Naive thymus-derived CD4-positive, alpha-beta T cell (primary cell): ENCODE data around the gene ADAP1. TPM values are rescaled to one million over a fixed set of nuclear protein-coding genes. Genes with fewer than 3 reads are reported as not detected.
A peak's percentile ranks its signal among the peaks of the same experiment; 100 is the strongest.

Experiments
- ATAC-seq: fragments of 150-1000 bp; cut with Tn5 transposase; 2 replicates; pipeline ENCODE4 v1.10.0; 2021; ENCODE audit warnings: mild to moderate bottlenecking, moderate library complexity
- CTCF ChIA-PET: fragments of 350-600 bp; sonication (Branson Sonifier 250); formaldehyde crosslinking; loops from one replicate; lab custom pipeline; 2021; ENCODE audit warnings: antibody characterized with exemption; lab: Charles Lee
- POLR2A ChIA-PET: fragments of 350-600 bp; sonication (Branson Sonifier 250); formaldehyde crosslinking; loops from one replicate; lab custom pipeline; 2021; ENCODE audit warnings: antibody characterized with exemption, inconsistent platforms; lab: Charles Lee
- DNase-seq, 9 donors: peaks; one replicate each; pipeline versions ENCODE4 v3.0.0 to v3.0.0-alpha.2; 2020 to 2022; ENCODE audit warnings: mixed read lengths in 1 of 9
- H3K27ac ChIP-seq: one replicate; pipeline ENCODE4 v1.7.0; 2013; ENCODE audit warnings: mild to moderate bottlenecking, low read depth, low read length, moderate library complexity
- H3K27me3 ChIP-seq, 2 donors: one replicate each; pipeline ENCODE4 v1.7.0; 2013; ENCODE audit warnings: low read length in 2 of 2, mild to moderate bottlenecking in 2 of 2, moderate library complexity in 2 of 2; ENCODE audit not compliant: control insufficient read depth in 2 of 2, insufficient read depth in 2 of 2
- H3K36me3 ChIP-seq, 3 experiments: 1 replicate in 2 of 3; 2 replicates in 1 of 3; pipeline ENCODE4 v1.7.0; 2013; ENCODE audit warnings: low read length in 3 of 3, mild to moderate bottlenecking in 3 of 3, moderate library complexity in 1 of 3; ENCODE audit not compliant: insufficient read depth in 3 of 3, control insufficient read depth in 2 of 3
- H3K4me1 ChIP-seq, 2 donors: one replicate each; pipeline ENCODE4 v1.7.0; 2013; ENCODE audit warnings: low read length in 2 of 2, mild to moderate bottlenecking in 2 of 2, moderate library complexity in 1 of 2; ENCODE audit not compliant: control insufficient read depth in 2 of 2, insufficient read depth in 2 of 2
- H3K4me3 ChIP-seq: 2 replicates; pipeline ENCODE4 v1.7.0; 2013; ENCODE audit warnings: mild to moderate bottlenecking, low read length
- H3K9me3 ChIP-seq, 3 experiments: 1 replicate in 2 of 3; 2 replicates in 1 of 3; pipeline ENCODE4 v1.7.0; 2013; ENCODE audit warnings: low read length in 3 of 3; ENCODE audit not compliant: control insufficient read depth in 2 of 3
- H3K27ac Mint-ChIP-seq, 9 donors: one replicate each; pipeline ENCODE4 v1.8.0; 2020 to 2022; ENCODE audit warnings: mixed read lengths in 9 of 9, mild to moderate bottlenecking in 8 of 9, moderate library complexity in 5 of 9, inconsistent platforms in 2 of 9
- H3K27me3 Mint-ChIP-seq, 5 donors: one replicate each; pipeline ENCODE4 v1.8.0; 2021 to 2022; ENCODE audit warnings: mixed read lengths in 5 of 5, mild to moderate bottlenecking in 1 of 5
- H3K36me3 Mint-ChIP-seq, 5 donors: one replicate each; pipeline ENCODE4 v1.8.0; 2020 to 2022; ENCODE audit warnings: mixed read lengths in 5 of 5, mild to moderate bottlenecking in 3 of 5, inconsistent platforms in 1 of 5
- H3K4me1 Mint-ChIP-seq, 7 donors: one replicate each; pipeline ENCODE4 v1.8.0; 2020 to 2022; ENCODE audit warnings: mixed read lengths in 7 of 7, mild to moderate bottlenecking in 3 of 7, inconsistent platforms in 1 of 7
- H3K4me3 Mint-ChIP-seq, 10 donors: one replicate each; pipeline ENCODE4 v1.8.0; 2020 to 2022; ENCODE audit warnings: mild to moderate bottlenecking in 10 of 10, mixed read lengths in 10 of 10, moderate library complexity in 6 of 10, inconsistent platforms in 2 of 10
- H3K9me3 Mint-ChIP-seq, 11 donors: one replicate each; pipeline ENCODE4 v1.8.0; 2020 to 2022; ENCODE audit warnings: mixed read lengths in 11 of 11, mild to moderate bottlenecking in 4 of 11, inconsistent platforms in 1 of 11, moderate library complexity in 1 of 11
- intact Hi-C, 2 donors: fragments of 100-400 bp; cut with micrococcal nuclease; formaldehyde crosslinking; loops; one replicate each; pipeline ENCODE4 v1.15.1; 2023
- polyA plus RNA-seq, 2 donors: library from polyadenylated mRNA; unstranded; fragments of 300-500 nt; fragmentation: Illumina TruSeq; gene quantifications; one replicate each; pipeline ENCODE4 v1.2.3, GENCODE V29; 2021
- total RNA-seq, 6 experiments: library from RNA in 5 of 6; stranded (reverse) in 5 of 6; gene quantifications; 1 replicate in 5 of 6; 2 replicates in 1 of 6; pipeline ENCODE4 v1.2.3 and lab custom pipeline; 2021 to 2026

Gene ADAP1
- total and polyA plus RNA-seq, 7 experiments from 2014 or later: 3.8 to 68.6 (median 8.7) TPM

GRCh38 chr7:863106-863505, 91.4 kb downstream of the ADAP1 start:
- Mint-ChIP-seq H3K27ac (peak overlapping the region in 1 of 9 donors; percentile 59), H3K4me3 (no peak overlapping the region), H3K4me1 (peaks cover 0 to 9% (median 0%) of the 10 kb centered on the region in 7 donors), H3K9me3 (peaks cover 0 to 1% (median 0%) of the 10 kb centered on the region in 11 donors), H3K27me3 (no peaks in the 10 kb centered on the region), H3K36me3 (peaks cover 18 to 63% (median 40%) of the 10 kb centered on the region in 5 donors)
- ChIA-PET POLR2A (no interaction called here), CTCF (no interaction called here)
- H3K9me3 ChIP-seq: no peaks in the 10 kb centered on the region
- H3K27me3 ChIP-seq: no peaks in the 10 kb centered on the region
- no peaks in the 10 kb centered on the region for H3K4me1 ChIP-seq
- no peak overlapping the region for H3K4me3 ChIP-seq
- intact Hi-C loops: no loop called here
- ATAC-seq (no peak), DNase-seq (no peak)
- H3K27ac ChIP-seq: no peak overlapping the region
- peaks cover 6 to 83% (median 13%) of the 10 kb centered on the region in 3 experiments for H3K36me3 ChIP-seq

DNA sequence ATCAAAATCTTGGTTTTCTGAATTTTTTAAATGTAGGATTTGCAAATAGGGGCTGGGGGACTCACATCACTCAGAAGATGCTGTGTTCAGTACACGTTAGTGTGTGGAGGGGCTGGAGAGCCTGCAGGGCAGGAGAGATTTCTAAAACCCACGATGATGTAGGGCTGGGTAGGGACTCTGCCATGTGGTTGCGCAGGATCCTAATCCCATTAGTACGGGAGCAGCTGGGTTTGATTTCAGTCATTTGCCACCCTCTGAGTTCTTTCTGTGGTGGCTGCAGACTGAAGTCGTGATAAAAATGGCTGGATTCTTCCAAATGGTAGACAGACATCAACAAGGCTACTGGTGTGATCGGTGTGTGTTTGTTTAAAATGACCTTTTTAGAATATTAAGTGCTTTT, 92.3 kb downstream of the ADAP1 start:
- Histone ChIP-seq H3K27me3 (no peaks in the 10 kb centered on the region), H3K4me1 (no peaks in the 10 kb centered on the region), H3K27ac (no peak overlapping the region), H3K4me3 (no peak overlapping the region), H3K36me3 (peaks cover 6 to 83% (median 13%) of the 10 kb centered on the region in 3 experiments), H3K9me3 (no peaks in the 10 kb centered on the region)
- DNase-seq: no peak
- POLR2A ChIA-PET: no interaction called here
- Mint-ChIP-seq H3K27me3 (no peaks in the 10 kb centered on the region), H3K27ac (peak overlapping the region in 3 of 9 donors; percentile 2 to 75 (median 33)), H3K36me3 (peaks cover 15 to 62% (median 37%) of the 10 kb centered on the region in 5 donors), H3K4me1 (peaks cover 0 to 4% (median 0%) of the 10 kb centered on the region in 7 donors), H3K9me3 (peaks cover 0 to 1% (median 0%) of the 10 kb centered on the region in 11 donors), H3K4me3 (no peak overlapping the region)
- ATAC-seq: no peak
- intact Hi-C loops: no loop called here
- CTCF ChIA-PET: no interaction called here

DNA sequence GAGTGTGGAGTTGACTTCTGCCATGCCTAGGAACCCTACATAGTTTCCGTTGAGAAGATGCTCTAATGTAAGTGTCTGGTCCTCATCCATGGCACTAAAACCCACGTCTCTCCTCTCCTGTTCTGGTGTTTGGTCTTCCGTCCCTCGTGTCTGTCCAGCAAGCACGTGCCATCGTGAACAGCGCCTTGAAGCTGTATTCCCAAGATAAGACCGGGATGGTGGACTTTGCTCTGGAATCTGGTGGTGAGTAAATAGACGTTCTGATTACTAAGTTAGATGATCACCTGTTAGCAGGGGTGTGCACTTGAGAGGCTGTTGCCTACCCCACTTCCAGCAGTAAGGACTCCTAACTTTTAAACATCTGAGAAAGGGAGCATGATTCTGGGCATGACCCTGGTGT, 93.3 kb downstream of the ADAP1 start:
- H3K27ac ChIP-seq: no peak overlapping the region
- peaks cover 0 to 1% (median 0%) of the 10 kb centered on the region in 11 donors for H3K9me3 Mint-ChIP-seq
- H3K4me1 ChIP-seq: no peaks in the 10 kb centered on the region
- H3K36me3 ChIP-seq: peaks cover 6 to 85% (median 13%) of the 10 kb centered on the region in 3 experiments
- no peak for DNase-seq
- ChIA-PET POLR2A (no interaction called here), CTCF (no interaction called here)
- H3K9me3 ChIP-seq: no peaks in the 10 kb centered on the region
- no peaks in the 10 kb centered on the region for H3K27me3 Mint-ChIP-seq
- no peak overlapping the region for H3K27ac Mint-ChIP-seq
- intact Hi-C loops: no loop called here
- H3K4me1 Mint-ChIP-seq: peaks cover 0 to 4% (median 0%) of the 10 kb centered on the region in 7 donors
- ATAC-seq: no peak
- H3K4me3 ChIP-seq: no peak overlapping the region
- no peak overlapping the region for H3K4me3 Mint-ChIP-seq
- peaks cover 12 to 62% (median 37%) of the 10 kb centered on the region in 5 donors for H3K36me3 Mint-ChIP-seq
- H3K27me3 ChIP-seq: no peaks in the 10 kb centered on the region

DNA sequence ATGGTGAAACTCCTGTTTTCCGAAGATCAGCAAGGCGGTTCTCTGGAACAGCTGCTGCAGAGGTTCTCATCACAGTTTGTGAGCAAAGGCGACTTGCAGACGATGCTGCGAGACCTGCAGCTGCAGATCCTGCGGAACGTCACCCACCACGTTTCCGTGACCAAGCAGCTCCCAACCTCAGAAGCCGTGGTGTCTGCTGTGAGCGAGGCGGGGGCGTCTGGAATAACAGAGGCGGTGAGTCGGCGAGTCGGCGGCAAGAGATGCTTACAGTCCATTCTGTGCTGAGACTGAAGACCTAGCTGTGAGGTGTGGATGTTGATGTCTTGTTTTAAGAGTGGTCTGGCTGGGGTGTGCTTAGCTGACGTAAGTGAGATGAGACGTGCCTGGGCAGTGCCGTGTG, 94.3 kb downstream of the ADAP1 start:
- peaks cover 6 to 85% (median 23%) of the 10 kb centered on the region in 3 experiments for H3K36me3 ChIP-seq

DNA sequence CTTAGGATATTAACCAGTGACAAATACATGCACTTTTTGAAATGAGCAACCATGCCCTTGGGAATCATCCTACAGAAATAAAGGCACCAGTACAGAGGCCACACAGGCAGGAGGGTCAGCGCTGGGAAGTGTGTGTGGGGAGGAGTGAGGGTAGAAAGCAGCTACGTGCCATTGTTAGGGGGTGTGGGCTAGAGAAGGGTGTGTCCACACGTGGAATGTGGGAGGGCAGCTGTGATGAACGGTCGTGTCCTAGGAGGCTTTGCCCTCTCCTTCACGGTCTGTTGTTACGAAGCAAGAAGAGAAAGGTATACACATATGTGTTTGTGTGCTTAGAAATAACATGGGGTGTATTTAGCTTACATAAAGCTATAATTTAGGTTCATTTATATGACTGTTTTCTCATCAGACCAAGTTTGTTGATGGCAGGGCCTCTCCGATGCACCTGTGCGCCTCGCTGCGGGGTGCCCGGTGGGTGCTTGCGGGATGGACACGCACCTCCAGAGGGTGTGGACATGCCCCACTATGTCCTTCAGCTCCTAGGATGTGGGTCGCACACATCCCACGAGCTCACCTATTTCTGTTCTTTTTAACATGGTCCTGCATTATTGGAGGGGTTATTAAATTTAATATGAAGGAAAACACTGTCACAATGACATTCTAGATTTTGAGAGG, 95.0 kb downstream of the ADAP1 start:
- Histone ChIP-seq H3K36me3 (peaks cover 6 to 87% (median 25%) of the 10 kb centered on the region in 3 experiments), H3K9me3 (no peaks in the 10 kb centered on the region), H3K4me1 (no peaks in the 10 kb centered on the region), H3K27ac (no peak overlapping the region), H3K27me3 (no peaks in the 10 kb centered on the region), H3K4me3 (no peak overlapping the region)
- POLR2A ChIA-PET: interaction anchor here (0.8 kb wide), 1 partner anchor 13 kb away, joined by 3 read pairs; no protein-coding TSS in a partner anchor
- Mint-ChIP-seq H3K36me3 (peaks cover 8 to 56% (median 29%) of the 10 kb centered on the region in 5 donors), H3K27ac (peak overlapping the region in 2 of 9 donors; percentile 66 to 78), H3K4me1 (peaks cover 0 to 4% (median 0%) of the 10 kb centered on the region in 7 donors), H3K9me3 (peaks cover 0 to 1% (median 0%) of the 10 kb centered on the region in 11 donors), H3K4me3 (no peak overlapping the region), H3K27me3 (no peaks in the 10 kb centered on the region)
- ATAC-seq (no peak), DNase-seq (no peak)
- intact Hi-C loops: no loop called here
- CTCF ChIA-PET: interaction anchor here (0.6 to 0.9 kb wide), 2 partner anchors 13 to 92 kb away, joined by 3 read pairs; no protein-coding TSS in a partner anchor

More for the DNA sequence above, 94.3 kb downstream of the ADAP1 start:
- Histone ChIP-seq H3K27me3 (no peaks in the 10 kb centered on the region), H3K9me3 (no peaks in the 10 kb centered on the region), H3K4me3 (no peak overlapping the region), H3K4me1 (no peaks in the 10 kb centered on the region), H3K27ac (no peak overlapping the region)
- POLR2A ChIA-PET: interaction anchor here (0.8 kb wide), 1 partner anchor 13 kb away, joined by 3 read pairs; no protein-coding TSS in a partner anchor
- peaks cover 0 to 4% (median 0%) of the 10 kb centered on the region in 7 donors for H3K4me1 Mint-ChIP-seq
- intact Hi-C loops: no loop called here
- no peaks in the 10 kb centered on the region for H3K27me3 Mint-ChIP-seq
- H3K36me3 Mint-ChIP-seq: peaks cover 10 to 61% (median 32%) of the 10 kb centered on the region in 5 donors
- no peak overlapping the region for H3K4me3 Mint-ChIP-seq
- peaks cover 0 to 1% (median 0%) of the 10 kb centered on the region in 11 donors for H3K9me3 Mint-ChIP-seq
- peak overlapping the region in 1 of 9 donors; percentile 4 for H3K27ac Mint-ChIP-seq
- DNase-seq: no peak
- ATAC-seq: no peak
- CTCF ChIA-PET: interaction anchor here (0.9 kb wide), 1 partner anchor 13 kb away, joined by 3 read pairs; no protein-coding TSS in a partner anchor

- H3K27me3 ChIP-seq: no peaks in the 10 kb centered on the region
- Mint-ChIP-seq H3K27me3 (no peaks in the 10 kb centered on the region), H3K4me1 (peaks cover 0 to 4% (median 0%) of the 10 kb centered on the region in 7 donors), H3K27ac (no peak overlapping the region), H3K9me3 (peaks cover 0 to 1% (median 0%) of the 10 kb centered on the region in 11 donors), H3K4me3 (no peak overlapping the region), H3K36me3 (peaks cover 11 to 68% (median 29%) of the 10 kb centered on the region in 5 donors)
- H3K4me3 ChIP-seq: no peak overlapping the region
- H3K27ac ChIP-seq: no peak overlapping the region
- ChIA-PET POLR2A (interaction anchor here (0.5 to 0.7 kb wide), 2 partner anchors 42 to 51 kb away, joined by 3 read pairs; no protein-coding TSS in a partner anchor), CTCF (interaction anchor here (0.5 to 1.2 kb wide), 2 partner anchors 15 to 56 kb away, joined by 3 to 5 read pairs; no protein-coding TSS in a partner anchor)
- no peaks in the 10 kb centered on the region for H3K4me1 ChIP-seq
- H3K36me3 ChIP-seq: peaks cover 6 to 98% (median 42%) of the 10 kb centered on the region in 3 experiments
- intact Hi-C loops: no loop called here
- ATAC-seq (no peak), DNase-seq (no peak)
- no peaks in the 10 kb centered on the region for H3K9me3 ChIP-seq
Observed at GRCh38 chr7:857661-858060, 96.8 kb downstream of the ADAP1 start.
